Endothelial cell (in vitro differentiated cells): ENCODE results near the gene GRID1. TPM values are rescaled to one million over a fixed set of nuclear protein-coding genes. Genes with fewer than 3 reads are reported as not detected.

Experiments
- DNase-seq: peaks from one replicate; pipeline ENCODE4 v3.0.0; 2021; ENCODE audit warnings: low spot score
- H3K27ac Mint-ChIP-seq: one replicate; pipeline ENCODE4 v1.8.0; 2021; ENCODE audit warnings: mixed read lengths, inconsistent platforms; ENCODE audit not compliant: unreplicated experiment
- H3K27me3 Mint-ChIP-seq: one replicate; pipeline ENCODE4 v1.8.0; 2021; ENCODE audit warnings: mild to moderate bottlenecking, moderate library complexity, mixed read lengths, inconsistent platforms; ENCODE audit not compliant: unreplicated experiment
- H3K36me3 Mint-ChIP-seq: one replicate; pipeline ENCODE4 v1.8.0; 2021; ENCODE audit warnings: mild to moderate bottlenecking, low read depth, mixed read lengths, inconsistent platforms; ENCODE audit not compliant: unreplicated experiment
- H3K4me1 Mint-ChIP-seq: one replicate; pipeline ENCODE4 v1.8.0; 2021; ENCODE audit warnings: mild to moderate bottlenecking, mixed read lengths, inconsistent platforms; ENCODE audit not compliant: unreplicated experiment
- H3K4me3 Mint-ChIP-seq: one replicate; pipeline ENCODE4 v1.8.0; 2021; ENCODE audit warnings: mild to moderate bottlenecking, mixed read lengths, inconsistent platforms; ENCODE audit not compliant: unreplicated experiment
- H3K9me3 Mint-ChIP-seq: one replicate; pipeline ENCODE4 v1.8.0; 2021; ENCODE audit warnings: mixed read lengths, inconsistent platforms; ENCODE audit not compliant: unreplicated experiment
- CTCF ChIP-seq: fragments of 200-600 bp; sonication (generic); IDR thresholded peaks from one replicate; pipeline ENCODE4 v1.5.0; 2021; ENCODE audit warnings: antibody characterized with exemption; ENCODE audit not compliant: unreplicated experiment
- total RNA-seq: library from RNA; stranded (reverse); fragmentation: NEBNext Ultra II Directional; extraction: Animal tissue kit (Norgen Biotek cat#: 25700); gene quantifications from one replicate; pipeline ENCODE4 v1.2.1, GENCODE V29; 2021; ENCODE audit not compliant: unreplicated experiment

GRID1 gene
- total RNA-seq, 1 donor from 2014 or later, result 0.26 TPM

GRCh38 chr10:85593226-85593772 is 773.3 kb downstream of the GRID1 start:
- H3K27ac Mint-ChIP-seq, result no peak overlapping the region
- H3K27me3 Mint-ChIP-seq, result no peaks in the 10 kb centered on the region
- DNase-seq, result no peak
- TF ChIP-seq CTCF, result no peak
- no peak overlapping the region for H3K4me3 Mint-ChIP-seq
- H3K4me1 Mint-ChIP-seq, result no peaks in the 10 kb centered on the region
- H3K36me3 Mint-ChIP-seq, result peaks cover 3% of the 10 kb centered on the region
- H3K9me3 Mint-ChIP-seq, result peaks cover 5% of the 10 kb centered on the region

DNA sequence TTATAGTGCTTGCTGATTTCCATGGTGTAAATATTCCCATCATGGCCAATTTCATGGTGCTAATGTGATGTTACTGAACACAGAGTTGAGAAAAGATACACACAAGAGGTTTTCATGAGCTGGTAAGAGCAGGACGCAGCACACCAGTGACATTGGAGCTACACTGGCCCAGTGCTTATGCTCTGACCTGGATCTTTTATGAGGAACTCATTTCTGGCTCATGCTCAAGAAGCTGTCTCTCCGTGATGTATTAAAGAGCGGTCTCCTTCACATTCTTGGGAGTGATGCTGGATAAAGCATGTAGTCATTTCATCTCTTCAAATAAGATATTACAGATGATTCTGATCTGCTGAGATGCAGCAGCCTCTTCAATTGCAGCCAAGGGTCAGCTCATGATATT is 785.2 kb downstream of the GRID1 start:
- peaks cover 11% of the 10 kb centered on the region for H3K9me3 Mint-ChIP-seq
- H3K27me3 Mint-ChIP-seq, result peaks cover 3% of the 10 kb centered on the region
- no peak overlapping the region for H3K4me3 Mint-ChIP-seq
- DNase-seq, result no peak
- no peaks in the 10 kb centered on the region for H3K36me3 Mint-ChIP-seq
- H3K27ac Mint-ChIP-seq, result no peak overlapping the region
- H3K4me1 Mint-ChIP-seq, result no peaks in the 10 kb centered on the region
- no peak for TF ChIP-seq CTCF

DNA sequence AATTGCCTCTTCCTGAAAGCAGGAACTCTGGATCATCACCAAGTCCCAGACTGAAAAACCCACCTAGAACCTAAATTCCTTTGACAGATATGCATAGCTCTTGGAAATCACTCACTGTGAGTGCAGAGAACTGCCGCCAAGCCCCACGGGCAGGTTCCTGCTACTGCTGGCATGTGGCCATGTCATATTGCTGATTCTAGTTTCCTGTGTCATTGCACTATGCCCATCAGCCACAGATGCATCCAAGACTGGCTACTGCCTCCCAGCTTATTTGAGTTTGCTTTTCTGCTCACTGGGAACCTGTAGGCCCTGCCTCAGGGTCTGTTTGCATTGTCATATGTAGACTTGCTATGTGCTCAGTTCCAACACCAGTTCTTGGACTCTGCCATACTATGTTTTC is 786.0 kb downstream of the GRID1 start:
- peaks cover 3% of the 10 kb centered on the region for H3K27me3 Mint-ChIP-seq

DNA sequence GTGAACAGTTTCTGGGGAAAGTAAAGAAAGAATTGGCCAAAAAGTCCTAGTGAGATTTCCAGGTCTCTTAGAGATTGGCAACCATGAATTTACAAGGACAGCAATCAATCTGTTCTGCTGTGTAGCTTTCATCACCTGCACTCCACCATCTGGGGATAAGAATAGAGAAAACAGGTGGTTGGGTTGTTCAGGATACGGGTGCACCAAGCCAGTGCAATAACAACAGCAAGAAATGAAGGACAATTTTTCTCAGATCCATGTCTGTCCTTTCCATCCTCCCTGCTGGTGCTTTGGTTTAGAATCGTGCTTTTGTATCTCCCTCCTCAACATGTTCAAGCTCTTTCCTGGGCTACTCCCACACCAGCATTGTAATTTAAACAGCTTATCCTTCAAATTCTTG is 787.7 kb downstream of the GRID1 start:
- Mint-ChIP-seq H3K27me3 (no peaks in the 10 kb centered on the region), H3K9me3 (peaks cover 11% of the 10 kb centered on the region), H3K4me1 (no peaks in the 10 kb centered on the region), H3K4me3 (no peak overlapping the region), H3K27ac (no peak overlapping the region), H3K36me3 (no peaks in the 10 kb centered on the region)
- DNase-seq, result no peak
- no peak for TF ChIP-seq CTCF

More for the DNA sequence above, 786.0 kb downstream of the GRID1 start:
- Mint-ChIP-seq H3K4me1 (no peaks in the 10 kb centered on the region), H3K9me3 (peaks cover 11% of the 10 kb centered on the region), H3K4me3 (no peak overlapping the region), H3K36me3 (no peaks in the 10 kb centered on the region), H3K27ac (no peak overlapping the region)
- TF ChIP-seq CTCF, result no peak
- no peak for DNase-seq

DNA sequence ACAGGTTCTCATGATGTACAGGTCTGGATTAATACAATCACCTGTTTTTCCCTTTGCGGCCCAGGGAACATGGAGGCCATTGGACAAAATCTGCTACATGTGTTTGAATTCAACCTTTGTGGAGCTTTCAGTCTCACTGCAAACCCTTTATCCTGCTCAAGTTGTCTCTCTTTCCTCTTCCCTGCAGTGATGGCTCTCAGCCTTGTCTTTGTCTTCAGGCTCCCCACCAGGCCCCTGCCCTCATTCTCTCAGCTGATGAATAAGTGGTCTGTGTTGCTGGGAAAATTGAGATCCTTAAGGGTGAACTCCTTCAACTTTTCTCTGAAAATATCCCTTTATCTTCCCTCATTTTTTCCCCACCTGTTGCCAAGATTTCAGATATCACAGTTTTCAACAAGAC is 791.2 kb downstream of the GRID1 start:
- H3K36me3 Mint-ChIP-seq, result no peaks in the 10 kb centered on the region
- H3K4me1 Mint-ChIP-seq, result no peaks in the 10 kb centered on the region
- H3K4me3 Mint-ChIP-seq, result no peak overlapping the region
- no peaks in the 10 kb centered on the region for H3K27me3 Mint-ChIP-seq
- H3K27ac Mint-ChIP-seq, result no peak overlapping the region
- TF ChIP-seq CTCF, result no peak
- H3K9me3 Mint-ChIP-seq, result peaks cover 11% of the 10 kb centered on the region
- DNase-seq, result no peak
